Right lobe of liver (tissue), 4 donors: ENCODE results near the gene ANKRD44.

Source experiments
- CTCF ChIP-seq, 4 donors: fragments of 200-600 bp in 3 of 4; fragments of 450-650 bp in 1 of 4; IDR thresholded peaks; one replicate each; pipeline versions ENCODE4 v1.5.1 to v1.8.0; 2016 to 2022; ENCODE audit warnings: antibody characterized with exemption in 4 of 4, mild to moderate bottlenecking in 2 of 4
- POLR2A ChIP-seq: fragments of 450-650 bp; IDR thresholded peaks from one replicate; pipeline ENCODE4 v1.6.1; 2017; ENCODE audit warnings: antibody characterized with exemption, mild to moderate bottlenecking
- donor health status: DM: no; HTN: no; CAD: no.
- donor health status: DM: no; HTN: no; CAD: no.
- donor health status: DM: no; HTN: yes; CAD: no.

GRCh38 chr2:197357986-197358385 lies 47.4 kb upstream of the ANKRD44 start:
- no peak for TF ChIP-seq CTCF (IDR thresholded peaks at IDR 0.05)
- no peak for TF ChIP-seq POLR2A
